ENCODE results near the gene TMEM266.
A peak's percentile ranks its signal among the peaks of the same experiment; 100 is the strongest.

Gene TMEM266

GRCh38 chr15:76135516-76135915 is 75.7 kb downstream of the TMEM266 start:
- DNase-seq, result no peak

GRCh38 chr15:76138436-76138835 is 78.7 kb downstream of the TMEM266 start:
- DNase-seq, result no peak

- DNase-seq, result peak; percentile 67
These were observed 79.7 kb downstream of the TMEM266 start for GRCh38 chr15:76139368-76140073.

GRCh38 chr15:76140074-76140464 is 80.3 kb downstream of the TMEM266 start:
- DNase-seq, result no peak

GRCh38 chr15:76146812-76147211 is 87.0 kb downstream of the TMEM266 start:
- no peak for DNase-seq

GRCh38 chr15:76147906-76148570 is 88.3 kb downstream of the TMEM266 start:
- DNase-seq, result peak; percentile 55

- no peak for DNase-seq
These were observed 89.6 kb downstream of the TMEM266 start for GRCh38 chr15:76149291-76149915.

GRCh38 chr15:76150513-76150912 is 90.7 kb downstream of the TMEM266 start:
- no peak for DNase-seq

- peak; percentile 72 for DNase-seq
These were observed 91.3 kb downstream of the TMEM266 start for GRCh38 chr15:76150971-76151598.

GRCh38 chr15:76151599-76151974 is 91.8 kb downstream of the TMEM266 start:
- DNase-seq, result no peak

- DNase-seq, result no peak
These were observed 92.4 kb downstream of the TMEM266 start for GRCh38 chr15:76152197-76152596.

- no peak for DNase-seq
These were observed 93.7 kb downstream of the TMEM266 start for GRCh38 chr15:76153241-76154197.

- no peak for DNase-seq
These were observed 95.9 kb downstream of the TMEM266 start for GRCh38 chr15:76155731-76156130.

GRCh38 chr15:76158226-76158625 is 98.4 kb downstream of the TMEM266 start:
- DNase-seq, result no peak

GRCh38 chr15:76158815-76159214 is 99.0 kb downstream of the TMEM266 start:
- DNase-seq, result no peak

GRCh38 chr15:76159282-76159681 is 99.5 kb downstream of the TMEM266 start:
- no peak for DNase-seq

GRCh38 chr15:76160426-76161152 is 100.8 kb downstream of the TMEM266 start:
- no peak for DNase-seq

GRCh38 chr15:76161153-76162035 is 101.6 kb downstream of the TMEM266 start:
- DNase-seq, result no peak

- no peak for DNase-seq
These were observed 102.2 kb downstream of the TMEM266 start for GRCh38 chr15:76162036-76162398.

GRCh38 chr15:76162784-76163456 is 103.1 kb downstream of the TMEM266 start:
- no peak for DNase-seq

Measured in CD4-positive, alpha-beta T cell treated with Interleukin-10 for 1 hour (primary cell).